HepG2 (cell line): ENCODE measurements around the gene UCK2. TPM values are rescaled to one million over a fixed set of nuclear protein-coding genes. Genes with fewer than 3 reads are reported as not detected.
A peak's percentile ranks its signal among the peaks of the same experiment; 100 is the strongest.

Source experiments
- ATAC-seq: fragments of 200-7000 bp; cut with Tn5 transposase; 3 replicates; pipeline ENCODE4 v1.9.1; 2020; ENCODE audit warnings: mild to moderate bottlenecking, moderate library complexity
- BruUV-seq: library from RNA; stranded (reverse); fragments of 400-500 nt; replicated peaks from 2 replicates; lab custom pipeline; 2021; lab: Mats Ljungman, UMichigan
- CTCF ChIA-PET: fragments of 300-600 bp; formaldehyde crosslinking; extraction: SDS; loops from one replicate; lab custom pipeline; 2021; ENCODE audit warnings: low total read pairs, inconsistent platforms, low intra/inter-chr PET ratio; lab: Yijun Ruan, JAX
- POLR2A ChIA-PET: fragments of 350-600 bp; sonication (Branson Sonifier 250); formaldehyde crosslinking; loops from one replicate; lab custom pipeline; 2020; ENCODE audit warnings: antibody characterized with exemption, inconsistent platforms; lab: Yijun Ruan, JAX
- DNase-seq: peaks from one replicate; pipeline ENCODE4 v3.0.0-alpha.2; 2015; ENCODE audit warnings: low spot score
- FAIRE-seq: peaks from 3 replicates; lab custom pipeline; 2011; peaks lifted over from hg19 to GRCh38; lab: Jason Lieb, UNC
- H2AFZ ChIP-seq: one replicate; pipeline ENCODE4 v1.6.1; 2011; ENCODE audit warnings: low read length, inconsistent platforms
- H3K27ac ChIP-seq: fragments of 300-600 bp; 3 replicates; pipeline ENCODE4 v1.8.0; 2011; ENCODE audit warnings: mixed run types, mild to moderate bottlenecking, mixed read lengths, low read length, inconsistent platforms; ENCODE audit not compliant: insufficient read depth; ENCODE audit errors: extremely low read length
- H3K27me3 ChIP-seq, 2 experiments: fragments of 200-600 bp in 1 of 2; 2 replicates in 1 of 2; 3 replicates in 1 of 2; pipeline versions ENCODE4 v1.6.0 to v1.8.0; 2011; ENCODE audit warnings: low read length in 2 of 2, mild to moderate bottlenecking in 2 of 2, moderate library complexity in 2 of 2, inconsistent platforms in 1 of 2; ENCODE audit not compliant: insufficient read depth in 2 of 2, control insufficient read depth in 1 of 2
- H3K36me3 ChIP-seq, 2 experiments: fragments of 200-600 bp in 1 of 2; replicated peaks in 1 of 2; 2 replicates in 1 of 2; 3 replicates in 1 of 2; pipeline versions ENCODE4 v1.5.1 to v1.8.0; 2011; ENCODE audit warnings: low read length in 2 of 2, inconsistent platforms in 1 of 2; ENCODE audit not compliant: insufficient read depth in 2 of 2, control insufficient read depth in 1 of 2
- H3K4me1 ChIP-seq: 2 replicates; pipeline ENCODE4 v1.5.1; 2012; ENCODE audit warnings: low read length, inconsistent platforms; ENCODE audit not compliant: insufficient read depth
- H3K4me2 ChIP-seq: 2 replicates; pipeline ENCODE4 v1.6.0; 2011; ENCODE audit warnings: low read depth, low read length, inconsistent platforms
- H3K4me3 ChIP-seq, 3 experiments: fragments of 200-600 bp in 1 of 3; sonication (generic), shearing (Covaris generic) in 1 of 3; replicated peaks in 1 of 3; 2 replicates each; pipeline ENCODE4 v1.5.1; 2011 to 2016; ENCODE audit warnings: low read length in 3 of 3, inconsistent platforms in 2 of 3, low read depth in 2 of 3, mild to moderate bottlenecking in 2 of 3, control low read depth in 1 of 3, mixed read lengths in 1 of 3; ENCODE audit not compliant: insufficient read depth in 1 of 3
- H3K79me2 ChIP-seq: one replicate; pipeline ENCODE4 v1.6.1; 2011; ENCODE audit warnings: low read length, inconsistent platforms; ENCODE audit not compliant: insufficient read depth
- H3K9ac ChIP-seq: 2 replicates; pipeline ENCODE4 v1.6.0; 2011; ENCODE audit warnings: mild to moderate bottlenecking, low read depth, low read length, inconsistent platforms; ENCODE audit not compliant: insufficient read depth
- H3K9me3 ChIP-seq: 2 replicates; pipeline ENCODE4 v1.5.1; 2012; ENCODE audit warnings: mild to moderate bottlenecking, low read length
- H4K20me1 ChIP-seq: 2 replicates; pipeline ENCODE4 v1.6.0; 2011; ENCODE audit warnings: inconsistent platforms, mild to moderate bottlenecking, low read length, moderate library complexity; ENCODE audit not compliant: insufficient read depth
- FOSL2 ChIP-seq: sonication (generic); formaldehyde crosslinking; IDR thresholded peaks from 2 replicates; pipeline ENCODE4 v1.4.0; 2020; ENCODE audit warnings: missing genetic modification reagents
- GTF2F1 ChIP-seq: fragments of 150-350 bp; IDR thresholded peaks from 2 replicates; pipeline ENCODE4 v1.6.1; 2014; ENCODE audit warnings: low read length
- RERE ChIP-seq: IDR thresholded peaks from 2 replicates; pipeline ENCODE4 v1.6.1; 2016; ENCODE audit warnings: low read depth, missing genetic modification reagents, missing compliant biosample characterization
- ZC3H4 ChIP-seq: sonication (generic); formaldehyde crosslinking; IDR thresholded peaks from 2 replicates; pipeline ENCODE4 v1.4.0; 2020; ENCODE audit warnings: missing genetic modification reagents, borderline replicate concordance
- ZNF414 ChIP-seq: sonication (generic); formaldehyde crosslinking; IDR thresholded peaks from 2 replicates; pipeline ENCODE4 v1.5.0; 2020; ENCODE audit warnings: missing genetic modification reagents
- WGBS: methylation state at CpG from one replicate; pipeline ENCODE4 v1.1.6; 2017; ENCODE audit warnings: low lambda C conversion rate; 5-methylcytosine and 5-hydroxymethylcytosine counted together
- in situ Hi-C: cut with HindIII; loops from 2 replicates; pipeline ENCODE4 v1.10.0; 2017; ENCODE audit warnings: low pct_unique_long_range_greater_than_20kb; ENCODE audit not compliant: extremely low pct_ligation_motif_present
- intact Hi-C: fragments of 100-400 bp; cut with micrococcal nuclease; formaldehyde crosslinking; loops from one replicate; pipeline ENCODE4 v1.10.0; 2022; ENCODE audit not compliant: unreplicated experiment
- polyA plus RNA-seq, 8 experiments: library from polyadenylated mRNA; depleted of rRNA in 3 of 8; stranded (reverse) in 7 of 8; unstranded in 1 of 8; fragments of >200 nt; fragmentation: Illumina TruSeq in 4 of 8; extraction: Trizol in 4 of 8; gene quantifications; 2 replicates each; pipeline versions ENCODE4 v1.2.1 to v1.2.3, GENCODE V29; 2011 to 2016; ENCODE audit warnings: low read depth in 4 of 8, missing spikeins in 1 of 8, mixed read lengths in 1 of 8; ENCODE audit not compliant: insufficient read depth in 1 of 8
- total RNA-seq, 5 experiments: library from RNA; depleted of rRNA; stranded (reverse); fragments of >200 nt; fragmentation: Illumina TruSeq; extraction: Trizol; gene quantifications; 2 replicates each; pipeline ENCODE4 v1.2.3, GENCODE V29; 2016; ENCODE audit warnings: low read depth in 1 of 5

UCK2 gene
- total and polyA plus RNA-seq, 2 of the 13 experiments (the other 11 are each of a cell fraction or from before 2014, with no cell fraction given) = 64.3 to 78.0 TPM

- no peak for TF ChIP-seq RERE (CRISPR knock-in tag)
- no peak for TF ChIP-seq GTF2F1
- TF ChIP-seq ZC3H4 = no peak
- TF ChIP-seq, all 625 proteins: peak for 0
Observed at GRCh38 chr1:165842671-165843129, 15.3 kb downstream of the UCK2 start (continued).

GRCh38 chr1:165843304-165843703, 15.9 kb downstream of the UCK2 start:
- Histone ChIP-seq H3K9me3 (no peaks in the 10 kb centered on the region), H3K36me3 (peaks cover 1 to 4% of the 10 kb centered on the region in 2 experiments; a peak in 3 of 5 replicates), H3K4me2 (no peak overlapping the region), H4K20me1 (peaks cover 66% of the 10 kb centered on the region), H3K4me1 (peaks cover 53% of the 10 kb centered on the region), H3K4me3 (no peak overlapping the region), H3K9ac (no peak overlapping the region), H3K27ac (no peak overlapping the region), H2AFZ (no peak overlapping the region), H3K27me3 (no peaks in the 10 kb centered on the region), H3K79me2 (peaks cover 98% of the 10 kb centered on the region)
- TF ChIP-seq FOSL2 = peak; percentile 70
- TF ChIP-seq ZNF414 = no peak
- 74% methylated on average over 1 of the region's 1 CpG for WGBS
- FAIRE-seq (no peak), DNase-seq (no peak), ATAC-seq (no peak)
- no TSS peak for BruUV-seq
- intact Hi-C loops (no loop called here), in situ Hi-C loops (no loop called here)
- POLR2A ChIA-PET = no interaction called here
- CTCF ChIA-PET = no interaction called here
